CD8-positive, alpha-beta memory T cell (primary cell): Measurements from ENCODE around the gene RBM12. TPM values are rescaled to one million over a fixed set of nuclear protein-coding genes. Genes with fewer than 3 reads are reported as not detected.

Experiments
- CTCF ChIA-PET: fragments of 350-600 bp; sonication (Branson Sonifier 250); formaldehyde crosslinking; loops from one replicate; lab custom pipeline; 2021; ENCODE audit warnings: antibody characterized with exemption; lab: Charles Lee
- POLR2A ChIA-PET: fragments of 350-600 bp; sonication (Branson Sonifier 250); formaldehyde crosslinking; loops from one replicate; lab custom pipeline; 2021; ENCODE audit warnings: antibody characterized with exemption; lab: Charles Lee
- DNase-seq, 5 donors: peaks; one replicate each; pipeline versions ENCODE4 v3.0.0 to v3.0.0-alpha.2; 2020 to 2022; ENCODE audit warnings: mixed read lengths in 1 of 5
- H3K27ac ChIP-seq: one replicate; pipeline ENCODE4 v1.7.0; 2013; ENCODE audit warnings: low read depth, mild to moderate bottlenecking, low read length, moderate library complexity
- H3K27me3 ChIP-seq: 2 replicates; pipeline ENCODE4 v1.7.0; 2013; ENCODE audit warnings: low read length, mild to moderate bottlenecking; ENCODE audit not compliant: insufficient read depth, poor library complexity, severe bottlenecking
- H3K36me3 ChIP-seq: 2 replicates; pipeline ENCODE4 v1.7.0; 2013; ENCODE audit warnings: mild to moderate bottlenecking, low read length, moderate library complexity; ENCODE audit not compliant: insufficient read depth
- H3K4me1 ChIP-seq: 2 replicates; pipeline ENCODE4 v1.7.0; 2013; ENCODE audit warnings: mild to moderate bottlenecking, low read length, moderate library complexity; ENCODE audit not compliant: insufficient read depth
- H3K4me3 ChIP-seq: 2 replicates; pipeline ENCODE4 v1.7.0; 2013; ENCODE audit warnings: mild to moderate bottlenecking, low read length
- H3K9me3 ChIP-seq: 2 replicates; pipeline ENCODE4 v1.7.0; 2013; ENCODE audit warnings: mild to moderate bottlenecking, low read length
- H3K27ac Mint-ChIP-seq, 8 donors: one replicate each; pipeline ENCODE4 v1.8.0; 2020 to 2021; ENCODE audit warnings: mixed read lengths in 8 of 8, mild to moderate bottlenecking in 6 of 8, inconsistent platforms in 3 of 8, moderate library complexity in 3 of 8
- H3K27me3 Mint-ChIP-seq, 2 donors: one replicate each; pipeline ENCODE4 v1.8.0; 2020 to 2021; ENCODE audit warnings: mixed read lengths in 2 of 2, mild to moderate bottlenecking in 1 of 2, moderate library complexity in 1 of 2
- H3K36me3 Mint-ChIP-seq, 3 donors: one replicate each; pipeline ENCODE4 v1.8.0; 2020 to 2021; ENCODE audit warnings: mixed read lengths in 3 of 3, inconsistent platforms in 1 of 3, mild to moderate bottlenecking in 1 of 3
- H3K4me1 Mint-ChIP-seq, 3 donors: one replicate each; pipeline ENCODE4 v1.8.0; 2020 to 2021; ENCODE audit warnings: mixed read lengths in 3 of 3, inconsistent platforms in 1 of 3, mild to moderate bottlenecking in 1 of 3
- H3K4me3 Mint-ChIP-seq, 7 donors: one replicate each; pipeline ENCODE4 v1.8.0; 2020 to 2021; ENCODE audit warnings: mixed read lengths in 7 of 7, mild to moderate bottlenecking in 6 of 7, moderate library complexity in 4 of 7, inconsistent platforms in 2 of 7
- H3K9me3 Mint-ChIP-seq, 5 donors: one replicate each; pipeline ENCODE4 v1.8.0; 2020 to 2022; ENCODE audit warnings: mixed read lengths in 5 of 5, mild to moderate bottlenecking in 3 of 5, moderate library complexity in 2 of 5, inconsistent platforms in 1 of 5
- polyA plus RNA-seq: library from polyadenylated mRNA; unstranded; fragments of 300-500 nt; fragmentation: Illumina TruSeq; gene quantifications from one replicate; pipeline ENCODE4 v1.2.3, GENCODE V29; 2021
- total RNA-seq, 2 experiments: library from RNA; stranded (reverse); gene quantifications; one replicate each; pipeline ENCODE4 v1.2.3, GENCODE V29; 2021

The RBM12 gene
- total and polyA plus RNA-seq, 3 experiments from 2014 or later, result 46.1 to 110 (median 103) TPM

DNA sequence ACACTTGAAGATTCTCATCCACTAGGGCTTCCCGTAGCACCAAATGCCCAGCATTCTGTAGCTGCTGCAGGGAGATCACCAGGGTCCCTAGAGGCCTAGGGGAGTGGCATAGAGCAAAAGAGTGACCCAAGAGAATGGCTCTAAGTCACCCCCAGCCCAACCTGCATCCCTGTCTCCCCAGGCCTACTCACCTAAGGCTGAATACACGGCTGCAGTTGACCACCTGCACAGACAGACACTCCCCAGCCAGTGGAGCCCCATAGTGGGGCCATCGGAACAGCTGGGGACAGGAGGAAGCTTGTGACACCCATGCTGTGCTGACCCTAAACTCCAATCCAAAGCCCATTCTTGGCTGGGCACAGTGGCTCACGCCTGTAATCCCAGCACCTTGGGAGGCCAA, 58.6 kb downstream of the RBM12 start:
- H3K4me1 Mint-ChIP-seq, result peaks cover 2 to 9% (median 4%) of the 10 kb centered on the region in 3 donors
- DNase-seq, result no peak
- Histone ChIP-seq H3K27ac (no peak overlapping the region), H3K4me3 (no peak overlapping the region), H3K9me3 (no peaks in the 10 kb centered on the region), H3K36me3 (no peaks in the 10 kb centered on the region), H3K4me1 (peaks cover 4% of the 10 kb centered on the region), H3K27me3 (peaks cover 6% of the 10 kb centered on the region)
- ChIA-PET POLR2A (no interaction called here), CTCF (interaction anchor here (1.0 to 1.3 kb wide), 2 partner anchors 10 to 13 kb away, joined by 3 read pairs; partner anchors contain the start of gene SPAG4)
- H3K36me3 Mint-ChIP-seq, result peaks cover 0 to 1% (median 0%) of the 10 kb centered on the region in 3 donors
- no peak overlapping the region for H3K4me3 Mint-ChIP-seq
- H3K27me3 Mint-ChIP-seq, result peaks cover 3 to 4% of the 10 kb centered on the region in 2 donors
- no peaks in the 10 kb centered on the region for H3K9me3 Mint-ChIP-seq
- H3K27ac Mint-ChIP-seq, result no peak overlapping the region

DNA sequence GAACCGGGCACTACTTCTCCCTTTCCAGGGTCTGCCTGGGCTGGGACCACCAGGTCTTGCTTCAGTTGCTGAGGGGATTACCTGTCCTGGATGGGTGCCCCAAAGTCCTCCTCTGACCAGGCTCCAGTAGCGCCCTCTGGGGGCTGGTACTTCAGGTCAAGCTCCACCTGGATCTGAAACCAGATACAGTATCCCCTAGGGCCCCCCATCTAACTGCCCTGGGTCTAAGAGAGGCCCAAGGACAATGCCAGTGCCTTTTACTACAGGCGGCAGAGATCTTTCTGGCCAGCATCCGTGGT, 60.3 kb downstream of the RBM12 start:
- DNase-seq, result no peak
- ChIA-PET CTCF (interaction anchor here (0.7 to 5.4 kb wide), 7 partner anchors 8 to 157 kb away, joined by 3 to 55 read pairs (median 3); partner anchors contain the start of genes CEP250 and SPAG4), POLR2A (no interaction called here)
- H3K27me3 Mint-ChIP-seq, result peaks cover 13 to 14% of the 10 kb centered on the region in 2 donors
- H3K27me3 ChIP-seq, result peaks cover 12% of the 10 kb centered on the region
- H3K9me3 ChIP-seq, result no peaks in the 10 kb centered on the region
- peaks cover 5 to 15% (median 10%) of the 10 kb centered on the region in 3 donors for H3K4me1 Mint-ChIP-seq
- H3K36me3 Mint-ChIP-seq, result peaks cover 0 to 1% (median 0%) of the 10 kb centered on the region in 3 donors
- H3K9me3 Mint-ChIP-seq, result no peaks in the 10 kb centered on the region
- H3K27ac Mint-ChIP-seq, result no peak overlapping the region
- H3K4me1 ChIP-seq, result peaks cover 9% of the 10 kb centered on the region
- no peaks in the 10 kb centered on the region for H3K36me3 ChIP-seq
- no peak overlapping the region for H3K27ac ChIP-seq
- H3K4me3 ChIP-seq, result no peak overlapping the region
- H3K4me3 Mint-ChIP-seq, result no peak overlapping the region

GRCh38 chr20:35603695-35604448, 60.8 kb downstream of the RBM12 start:
- Histone ChIP-seq H3K9me3 (no peaks in the 10 kb centered on the region), H3K27ac (no peak overlapping the region), H3K27me3 (peaks cover 12% of the 10 kb centered on the region), H3K36me3 (no peaks in the 10 kb centered on the region), H3K4me1 (peaks cover 9% of the 10 kb centered on the region), H3K4me3 (no peak overlapping the region)
- ChIA-PET CTCF (interaction anchor here (0.7 to 5.4 kb wide), 5 partner anchors 9 to 157 kb away, joined by 3 to 55 read pairs (median 3); partner anchors contain the start of genes CEP250 and SPAG4), POLR2A (interaction anchor here (0.7 to 1.0 kb wide), 2 partner anchors 13 to 338 kb away, joined by 3 to 5 read pairs; no protein-coding TSS in a partner anchor)
- Mint-ChIP-seq H3K27me3 (peaks cover 15 to 16% of the 10 kb centered on the region in 2 donors), H3K4me1 (peaks cover 5 to 15% (median 10%) of the 10 kb centered on the region in 3 donors), H3K9me3 (no peaks in the 10 kb centered on the region), H3K4me3 (peak overlapping the region in 2 of 7 donors; percentile 9 to 81), H3K27ac (peak overlapping the region in 2 of 8 donors; percentile 31 to 75), H3K36me3 (peaks cover 0 to 1% (median 0%) of the 10 kb centered on the region in 3 donors)
- DNase-seq, result no peak

GRCh38 chr20:35602851-35603495, 61.7 kb downstream of the RBM12 start:
- ChIA-PET CTCF (interaction anchor here (1.7 to 5.4 kb wide), 3 partner anchors 10 to 156 kb away, joined by 3 to 55 read pairs (median 3); partner anchors contain the start of gene SPAG4), POLR2A (interaction anchor here (0.6 to 1.0 kb wide), 3 partner anchors 14 to 337 kb away, joined by 3 to 5 read pairs (median 3); partner anchors contain the start of gene ROMO1)
- peaks cover 0 to 1% (median 0%) of the 10 kb centered on the region in 3 donors for H3K36me3 Mint-ChIP-seq
- H3K4me3 ChIP-seq, result no peak overlapping the region
- H3K27ac ChIP-seq, result no peak overlapping the region
- no peak for DNase-seq
- H3K9me3 ChIP-seq, result no peaks in the 10 kb centered on the region
- H3K27me3 ChIP-seq, result peaks cover 12% of the 10 kb centered on the region
- H3K27ac Mint-ChIP-seq, result peak overlapping the region in 3 of 8 donors; percentile 31 to 43 (median 38)
- no peaks in the 10 kb centered on the region for H3K9me3 Mint-ChIP-seq
- peak overlapping the region in 6 of 7 donors; percentile 19 to 81 (median 46) for H3K4me3 Mint-ChIP-seq
- H3K4me1 ChIP-seq, result peaks cover 9% of the 10 kb centered on the region
- no peaks in the 10 kb centered on the region for H3K36me3 ChIP-seq
- peaks cover 5 to 15% (median 10%) of the 10 kb centered on the region in 3 donors for H3K4me1 Mint-ChIP-seq
- peaks cover 16 to 20% of the 10 kb centered on the region in 2 donors for H3K27me3 Mint-ChIP-seq

DNA sequence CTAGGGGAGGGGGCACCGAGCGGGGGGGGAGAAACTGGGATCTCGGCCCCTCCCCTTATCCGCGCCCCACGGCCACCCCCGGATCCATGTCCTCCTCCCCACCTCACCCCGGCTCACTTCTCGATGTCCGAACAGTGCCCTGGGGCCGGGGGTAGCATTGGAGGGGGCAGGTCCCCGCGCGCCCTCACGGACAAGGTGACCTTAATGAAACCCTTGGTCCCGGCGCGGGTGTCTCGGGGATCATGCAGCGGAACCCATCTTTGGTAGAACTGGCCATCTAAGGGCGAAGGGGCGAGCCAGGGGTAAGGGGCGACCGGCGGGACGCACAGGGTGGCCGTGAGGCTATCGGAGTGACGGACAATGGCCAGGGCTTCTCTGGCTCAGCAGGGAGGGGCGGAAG, 62.7 kb downstream of the RBM12 start:
- H3K4me3 ChIP-seq, result peak overlapping the region; percentile 74
- H3K36me3 ChIP-seq, result no peaks in the 10 kb centered on the region
- Mint-ChIP-seq H3K9me3 (no peaks in the 10 kb centered on the region), H3K27ac (peak overlapping the region in 1 of 8 donors; percentile 38), H3K27me3 (peaks cover 16 to 23% of the 10 kb centered on the region in 2 donors), H3K4me1 (peaks cover 5 to 15% (median 10%) of the 10 kb centered on the region in 3 donors), H3K36me3 (peaks cover 0 to 1% (median 0%) of the 10 kb centered on the region in 3 donors), H3K4me3 (peak overlapping the region in 6 of 7 donors; percentile 18 to 83 (median 36))
- CTCF ChIA-PET, result interaction anchor here (0.6 to 5.4 kb wide), 18 partner anchors 11 to 283 kb away, joined by 3 to 55 read pairs (median 4); partner anchors contain the start of genes CEP250, CPNE1, ERGIC3 and NFS1
- no peak overlapping the region for H3K27ac ChIP-seq
- POLR2A ChIA-PET, result no interaction called here
- DNase-seq, result no peak
- no peaks in the 10 kb centered on the region for H3K9me3 ChIP-seq
- H3K4me1 ChIP-seq, result peaks cover 9% of the 10 kb centered on the region
- peaks cover 12% of the 10 kb centered on the region for H3K27me3 ChIP-seq

GRCh38 chr20:35600993-35601973, 63.4 kb downstream of the RBM12 start:
- CTCF ChIA-PET, result interaction anchor here (0.5 to 5.4 kb wide), 35 partner anchors 10 to 353 kb away, joined by 3 to 55 read pairs (median 3); partner anchors contain the start of genes CEP250, CPNE1, ERGIC3 and NFS1
- peaks cover 0 to 1% (median 0%) of the 10 kb centered on the region in 3 donors for H3K36me3 Mint-ChIP-seq
- peak overlapping the region; percentile 74 for H3K4me3 ChIP-seq
- peak; percentile 64 to 86 (median 71) for DNase-seq
- no peaks in the 10 kb centered on the region for H3K36me3 ChIP-seq
- POLR2A ChIA-PET, result interaction anchor here (0.6 to 0.9 kb wide), 4 partner anchors 16 to 141 kb away, joined by 3 to 5 read pairs (median 4); partner anchors contain the start of gene RBM39
- no peaks in the 10 kb centered on the region for H3K9me3 ChIP-seq
- H3K4me3 Mint-ChIP-seq, result peak overlapping the region; percentile 64 to 90 (median 81)
- H3K27ac ChIP-seq, result no peak overlapping the region
- no peaks in the 10 kb centered on the region for H3K9me3 Mint-ChIP-seq
- peaks cover 16 to 23% of the 10 kb centered on the region in 2 donors for H3K27me3 Mint-ChIP-seq
- H3K4me1 Mint-ChIP-seq, result peaks cover 5 to 15% (median 10%) of the 10 kb centered on the region in 3 donors
- peaks cover 9% of the 10 kb centered on the region for H3K4me1 ChIP-seq
- H3K27ac Mint-ChIP-seq, result peak overlapping the region in 6 of 8 donors; percentile 7 to 88 (median 38)
- peaks cover 12% of the 10 kb centered on the region for H3K27me3 ChIP-seq
